ENCODE data around the gene CSNK2A3. TPM values are rescaled to one million over a fixed set of nuclear protein-coding genes. Genes with fewer than 3 reads are reported as not detected.

The CSNK2A3 gene
- total RNA-seq, 1 experiment from 2014 or later = 2.0 TPM

- H3K4me3 ChIP-seq (replicated peaks in 1 of 2; ENCODE audit: low read depth in 1 of 2, low read length in 2 of 2) = no peak overlapping the region
These were observed 14.7 kb downstream of the CSNK2A3 start for GRCh38 chr11:11338304-11338703.

DNA sequence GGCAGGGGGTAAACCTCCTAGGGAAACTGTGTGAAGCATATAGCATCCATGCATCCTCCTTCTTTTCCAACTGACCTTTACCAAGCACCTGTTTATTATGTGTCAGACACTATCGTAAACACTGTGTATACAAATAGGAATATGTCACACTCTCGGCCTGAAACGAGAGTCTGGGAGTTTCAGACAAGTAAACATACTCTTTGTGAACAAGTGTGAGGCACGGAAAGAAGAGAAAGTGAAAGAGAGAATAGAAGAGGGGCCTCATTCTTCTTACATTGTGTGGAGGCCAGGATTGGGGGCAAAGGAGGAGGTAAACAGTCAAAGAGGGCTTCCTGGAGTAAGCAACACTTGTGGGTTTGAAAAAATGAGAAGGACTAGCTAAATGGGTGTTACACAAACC lies 16.4 kb downstream of the CSNK2A3 start:
- no peak overlapping the region for H3K4me3 ChIP-seq (replicated peaks in 1 of 2; ENCODE audit: low read depth in 1 of 2, low read length in 2 of 2)
- POLR2A ChIA-PET = no interaction called here
- no peaks in the 10 kb centered on the region for H4K20me1 ChIP-seq (ENCODE audit: insufficient read depth)
- H3K27ac ChIP-seq (ENCODE audit: low read depth, low read length) = no peak overlapping the region
- DNase-seq (ENCODE audit: low read depth, low spot score) (no peak), ATAC-seq (no peak)
- RAD21 ChIA-PET (ENCODE audit: low non-redundant PET in 1 of 2, low total read pairs in 2 of 2, uncharacterized antibody in 2 of 2, unreplicated experiment in 2 of 2) = no interaction called here
- BruUV-seq (replicated peaks) = no TSS peak
- intact Hi-C loops (cut with micrococcal nuclease) = loop anchor here (10.0 kb wide), 1 partner anchor 448 kb away; no protein-coding TSS in a partner anchor
- no peak overlapping the region for H3K9ac ChIP-seq (ENCODE audit: low read length)
- no peaks in the 10 kb centered on the region for H3K9me3 ChIP-seq (ENCODE audit: control insufficient read depth in 1 of 2, insufficient read depth in 1 of 2, low read depth in 1 of 2, low read length in 2 of 2)
- TF ChIP-seq MAX (IDR thresholded peaks at IDR 0.05) (no peak), ATF3 (IDR thresholded peaks at IDR 0.05) (no peak)
- no peaks in the 10 kb centered on the region for H3K79me2 ChIP-seq (ENCODE audit: insufficient read depth, low read length)
- no peaks in the 10 kb centered on the region for H3K4me1 ChIP-seq (ENCODE audit: control insufficient read depth in 1 of 2, insufficient read depth in 2 of 2, low read length in 2 of 2)
- H3K27me3 ChIP-seq (ENCODE audit: insufficient read depth, low read length) = no peaks in the 10 kb centered on the region
- no peak overlapping the region for H3K4me2 ChIP-seq (ENCODE audit: low read length)
- H3K36me3 ChIP-seq (ENCODE audit: control insufficient read depth in 1 of 2, insufficient read depth in 2 of 2, low read length in 2 of 2) = 0 out of 4 replicates have a peak, but pooled peaks cover 0 to 6% of the 10 kb centered on the region in 2 experiments
- CTCF ChIA-PET = no interaction called here
- H2AFZ ChIP-seq (ENCODE audit: low read depth, low read length, poor library complexity, severe bottlenecking) = no peak overlapping the region
- no peaks in the 10 kb centered on the region for H3K9me2 ChIP-seq (ENCODE audit: insufficient read depth)

More at GRCh38 chr11:11338304-11338703, 14.7 kb downstream of the CSNK2A3 start:
- H3K9me2 ChIP-seq (ENCODE audit: insufficient read depth) = no peaks in the 10 kb centered on the region
- no peaks in the 10 kb centered on the region for H3K4me1 ChIP-seq (ENCODE audit: control insufficient read depth in 1 of 2, insufficient read depth in 2 of 2, low read length in 2 of 2)
- no peaks in the 10 kb centered on the region for H3K9me3 ChIP-seq (ENCODE audit: control insufficient read depth in 1 of 2, insufficient read depth in 1 of 2, low read depth in 1 of 2, low read length in 2 of 2)
- ATAC-seq (no peak), DNase-seq (ENCODE audit: low read depth, low spot score) (no peak)
- no peaks in the 10 kb centered on the region for H3K27me3 ChIP-seq (ENCODE audit: insufficient read depth, low read length)
- H3K27ac ChIP-seq (ENCODE audit: low read depth, low read length) = no peak overlapping the region
- no peak overlapping the region for H2AFZ ChIP-seq (ENCODE audit: low read depth, low read length, poor library complexity, severe bottlenecking)
- POLR2A ChIA-PET = no interaction called here
- no peaks in the 10 kb centered on the region for H4K20me1 ChIP-seq (ENCODE audit: insufficient read depth)
- H3K9ac ChIP-seq (ENCODE audit: low read length) = no peak overlapping the region
- H3K4me2 ChIP-seq (ENCODE audit: low read length) = no peak overlapping the region
- H3K36me3 ChIP-seq (ENCODE audit: control insufficient read depth in 1 of 2, insufficient read depth in 2 of 2, low read length in 2 of 2) = no peaks in the 10 kb centered on the region
- RAD21 ChIA-PET (ENCODE audit: low non-redundant PET in 1 of 2, low total read pairs in 2 of 2, uncharacterized antibody in 2 of 2, unreplicated experiment in 2 of 2) = no interaction called here
- TF ChIP-seq, protein P1, sequence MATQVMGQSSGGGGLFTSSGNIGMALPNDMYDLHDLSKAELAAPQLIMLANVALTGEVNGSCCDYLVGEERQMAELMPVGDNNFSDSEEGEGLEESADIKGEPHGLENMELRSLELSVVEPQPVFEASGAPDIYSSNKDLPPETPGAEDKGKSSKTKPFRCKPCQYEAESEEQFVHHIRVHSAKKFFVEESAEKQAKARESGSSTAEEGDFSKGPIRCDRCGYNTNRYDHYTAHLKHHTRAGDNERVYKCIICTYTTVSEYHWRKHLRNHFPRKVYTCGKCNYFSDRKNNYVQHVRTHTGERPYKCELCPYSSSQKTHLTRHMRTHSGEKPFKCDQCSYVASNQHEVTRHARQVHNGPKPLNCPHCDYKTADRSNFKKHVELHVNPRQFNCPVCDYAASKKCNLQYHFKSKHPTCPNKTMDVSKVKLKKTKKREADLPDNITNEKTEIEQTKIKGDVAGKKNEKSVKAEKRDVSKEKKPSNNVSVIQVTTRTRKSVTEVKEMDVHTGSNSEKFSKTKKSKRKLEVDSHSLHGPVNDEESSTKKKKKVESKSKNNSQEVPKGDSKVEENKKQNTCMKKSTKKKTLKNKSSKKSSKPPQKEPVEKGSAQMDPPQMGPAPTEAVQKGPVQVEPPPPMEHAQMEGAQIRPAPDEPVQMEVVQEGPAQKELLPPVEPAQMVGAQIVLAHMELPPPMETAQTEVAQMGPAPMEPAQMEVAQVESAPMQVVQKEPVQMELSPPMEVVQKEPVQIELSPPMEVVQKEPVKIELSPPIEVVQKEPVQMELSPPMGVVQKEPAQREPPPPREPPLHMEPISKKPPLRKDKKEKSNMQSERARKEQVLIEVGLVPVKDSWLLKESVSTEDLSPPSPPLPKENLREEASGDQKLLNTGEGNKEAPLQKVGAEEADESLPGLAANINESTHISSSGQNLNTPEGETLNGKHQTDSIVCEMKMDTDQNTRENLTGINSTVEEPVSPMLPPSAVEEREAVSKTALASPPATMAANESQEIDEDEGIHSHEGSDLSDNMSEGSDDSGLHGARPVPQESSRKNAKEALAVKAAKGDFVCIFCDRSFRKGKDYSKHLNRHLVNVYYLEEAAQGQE (IDR thresholded peaks at IDR 0.05; ENCODE audit: low read depth) = no peak
- no peak for TF ChIP-seq TCF7L2 (IDR thresholded peaks at IDR 0.05; ENCODE audit: borderline replicate concordance, extremely low read depth, insufficient read depth, insufficient read length)
- TF ChIP-seq EZH2 (IDR thresholded peaks at IDR 0.05) = no peak
- no peak for TF ChIP-seq ZNF274 (IDR thresholded peaks at IDR 0.05; ENCODE audit: low read depth, low read length)
- TF ChIP-seq POLR2A (IDR thresholded peaks at IDR 0.05; ENCODE audit: borderline replicate concordance, extremely low read depth, insufficient read depth, insufficient read length) = no peak
- no TSS peak for BruUV-seq (replicated peaks)
- intact Hi-C loops (cut with micrococcal nuclease) = loop anchor here (10.0 kb wide), 1 partner anchor 446 kb away; no protein-coding TSS in a partner anchor
- CTCF ChIA-PET = no interaction called here
- H3K79me2 ChIP-seq (ENCODE audit: insufficient read depth, low read length) = no peaks in the 10 kb centered on the region
